IgD-negative memory B cell (primary cell): ENCODE measurements around the gene ZFP36L1. TPM values are rescaled to one million over a fixed set of nuclear protein-coding genes. Genes with fewer than 3 reads are reported as not detected.
"Not testable (repeated sequence)": the region's sequence is repeated elsewhere in the genome, so short reads cannot be mapped to it uniquely, and the experiment has no call there.

Experiments
- H3K27ac Mint-ChIP-seq, 3 donors: one replicate each; pipeline ENCODE4 v1.8.0; 2020 to 2022; ENCODE audit warnings: mild to moderate bottlenecking in 3 of 3, mixed read lengths in 3 of 3, moderate library complexity in 1 of 3
- H3K27me3 Mint-ChIP-seq: one replicate; pipeline ENCODE4 v1.8.0; 2021; ENCODE audit warnings: mixed read lengths
- H3K36me3 Mint-ChIP-seq: one replicate; pipeline ENCODE4 v1.8.0; 2020; ENCODE audit warnings: mild to moderate bottlenecking, mixed read lengths
- H3K4me1 Mint-ChIP-seq, 3 donors: one replicate each; pipeline ENCODE4 v1.8.0; 2020 to 2022; ENCODE audit warnings: mixed read lengths in 3 of 3, mild to moderate bottlenecking in 1 of 3
- H3K4me3 Mint-ChIP-seq, 4 donors: one replicate each; pipeline ENCODE4 v1.8.0; 2020 to 2022; ENCODE audit warnings: mild to moderate bottlenecking in 4 of 4, mixed read lengths in 4 of 4, moderate library complexity in 3 of 4
- H3K9me3 Mint-ChIP-seq, 3 donors: one replicate each; pipeline ENCODE4 v1.8.0; 2020 to 2021; ENCODE audit warnings: mixed read lengths in 3 of 3, mild to moderate bottlenecking in 1 of 3
- polyA plus RNA-seq: library from polyadenylated mRNA; unstranded; fragments of 300-500 nt; fragmentation: Illumina TruSeq; gene quantifications from one replicate; pipeline ENCODE4 v1.2.3, GENCODE V29; 2021

ZFP36L1 gene
- polyA plus RNA-seq, 1 donor from 2014 or later: 275 TPM

GRCh38 chr14:68777644-68778043, 15.2 kb downstream of the ZFP36L1 start:
- no peak overlapping the region for H3K27ac Mint-ChIP-seq
- no peak overlapping the region for H3K4me3 Mint-ChIP-seq
- peaks cover 3 to 23% (median 14%) of the 10 kb centered on the region in 3 donors for H3K4me1 Mint-ChIP-seq
- no peaks in the 10 kb centered on the region for H3K27me3 Mint-ChIP-seq
- H3K36me3 Mint-ChIP-seq: no peaks in the 10 kb centered on the region
- H3K9me3 Mint-ChIP-seq: peaks cover 0 to 6% (median 4%) of the 10 kb centered on the region in 3 donors

GRCh38 chr14:68775614-68776126, 17.2 kb downstream of the ZFP36L1 start:
- Mint-ChIP-seq H3K4me1 (peaks cover 0 to 12% (median 8%) of the 10 kb centered on the region in 3 donors), H3K36me3 (no peaks in the 10 kb centered on the region), H3K9me3 (peaks cover 0 to 6% (median 4%) of the 10 kb centered on the region in 3 donors), H3K4me3 (no peak overlapping the region), H3K27me3 (no peaks in the 10 kb centered on the region), H3K27ac (no peak overlapping the region)

- Mint-ChIP-seq H3K36me3 (no peaks in the 10 kb centered on the region), H3K4me3 (no peak overlapping the region), H3K4me1 (peaks cover 0 to 6% (median 6%) of the 10 kb centered on the region in 3 donors), H3K9me3 (peaks cover 0 to 6% (median 4%) of the 10 kb centered on the region in 3 donors), H3K27ac (no peak overlapping the region), H3K27me3 (no peaks in the 10 kb centered on the region)
Measured at GRCh38 chr14:68774771-68775613, 17.9 kb downstream of the ZFP36L1 start.

GRCh38 chr14:68772761-68773381, 20.0 kb downstream of the ZFP36L1 start:
- Mint-ChIP-seq H3K27ac (no peak overlapping the region), H3K4me3 (peak overlapping the region in 1 of 4 donors; percentile 33), H3K27me3 (no peaks in the 10 kb centered on the region), H3K9me3 (peaks cover 0 to 6% (median 4%) of the 10 kb centered on the region in 3 donors), H3K4me1 (peaks cover 0 to 4% (median 0%) of the 10 kb centered on the region in 3 donors), H3K36me3 (no peaks in the 10 kb centered on the region)

GRCh38 chr14:68771631-68772030, 21.2 kb downstream of the ZFP36L1 start:
- Mint-ChIP-seq H3K27me3 (no peaks in the 10 kb centered on the region), H3K4me1 (peaks cover 0 to 4% (median under 1%) of the 10 kb centered on the region in 3 donors), H3K27ac (no peak overlapping the region), H3K36me3 (peaks cover 1% of the 10 kb centered on the region), H3K4me3 (no peak overlapping the region), H3K9me3 (peaks cover 0 to 6% (median 4%) of the 10 kb centered on the region in 3 donors)

GRCh38 chr14:68770553-68771286, 22.1 kb downstream of the ZFP36L1 start:
- Mint-ChIP-seq H3K36me3 (peaks cover 1% of the 10 kb centered on the region), H3K4me3 (no peak overlapping the region), H3K27ac (no peak overlapping the region), H3K9me3 (peaks cover 0 to 4% (median 3%) of the 10 kb centered on the region in 3 donors), H3K4me1 (peaks cover 0 to 4% (median 2%) of the 10 kb centered on the region in 3 donors), H3K27me3 (no peaks in the 10 kb centered on the region)

- peaks cover 0 to 2% (median 2%) of the 10 kb centered on the region in 3 donors for H3K4me1 Mint-ChIP-seq
- no peaks in the 10 kb centered on the region for H3K9me3 Mint-ChIP-seq
- peaks cover 1% of the 10 kb centered on the region for H3K36me3 Mint-ChIP-seq
- H3K27ac Mint-ChIP-seq: no peak overlapping the region
- no peak overlapping the region for H3K4me3 Mint-ChIP-seq
- H3K27me3 Mint-ChIP-seq: no peaks in the 10 kb centered on the region
Measured at GRCh38 chr14:68770051-68770450, 22.8 kb downstream of the ZFP36L1 start.

GRCh38 chr14:68768316-68768715, 24.6 kb downstream of the ZFP36L1 start:
- H3K36me3 Mint-ChIP-seq: peaks cover 3% of the 10 kb centered on the region
- no peaks in the 10 kb centered on the region for H3K27me3 Mint-ChIP-seq
- peak overlapping the region in 1 of 4 donors; percentile 12 for H3K4me3 Mint-ChIP-seq
- H3K4me1 Mint-ChIP-seq: peaks cover 0 to 2% (median 2%) of the 10 kb centered on the region in 3 donors
- no peaks in the 10 kb centered on the region for H3K9me3 Mint-ChIP-seq
- no peak overlapping the region for H3K27ac Mint-ChIP-seq

- Mint-ChIP-seq H3K4me3 (no peak overlapping the region), H3K27ac (no peak overlapping the region), H3K9me3 (no peaks in the 10 kb centered on the region), H3K27me3 (no peaks in the 10 kb centered on the region), H3K36me3 (peaks cover 3% of the 10 kb centered on the region), H3K4me1 (peaks cover 0 to 2% (median 2%) of the 10 kb centered on the region in 3 donors)
Measured at GRCh38 chr14:68767248-68767645, 25.6 kb downstream of the ZFP36L1 start.

- Mint-ChIP-seq H3K4me1 (peaks cover 0 to 3% (median 2%) of the 10 kb centered on the region in 3 donors), H3K9me3 (no peaks in the 10 kb centered on the region), H3K27ac (no peak overlapping the region), H3K27me3 (no peaks in the 10 kb centered on the region), H3K4me3 (no peak overlapping the region), H3K36me3 (peaks cover 3% of the 10 kb centered on the region)
Measured at GRCh38 chr14:68766299-68767247, 26.3 kb downstream of the ZFP36L1 start.

- not testable (repeated sequence) for H3K27me3 Mint-ChIP-seq, H3K36me3 Mint-ChIP-seq
Measured at GRCh38 chr14:68763843-68764242, 29.0 kb downstream of the ZFP36L1 start.

GRCh38 chr14:68762953-68763764, 29.7 kb downstream of the ZFP36L1 start:
- H3K4me1 Mint-ChIP-seq: peaks cover 0 to 6% (median 3%) of the 10 kb centered on the region in 3 donors
- no peaks in the 10 kb centered on the region for H3K9me3 Mint-ChIP-seq
- H3K27ac Mint-ChIP-seq: peak overlapping the region in 1 of 3 donors; percentile 86
- no peaks in the 10 kb centered on the region for H3K27me3 Mint-ChIP-seq
- H3K36me3 Mint-ChIP-seq: peaks cover 3% of the 10 kb centered on the region
- no peak overlapping the region for H3K4me3 Mint-ChIP-seq

More at GRCh38 chr14:68763843-68764242, 29.0 kb downstream of the ZFP36L1 start:
- not testable (repeated sequence) for H3K4me3 Mint-ChIP-seq, H3K9me3 Mint-ChIP-seq, H3K4me1 Mint-ChIP-seq
- peak overlapping the region in 1 of 3 donors; percentile 86 for H3K27ac Mint-ChIP-seq

GRCh38 chr14:68761391-68761790, 31.5 kb downstream of the ZFP36L1 start:
- no peak overlapping the region for H3K27ac Mint-ChIP-seq
- peaks cover 2 to 16% (median 10%) of the 10 kb centered on the region in 3 donors for H3K4me1 Mint-ChIP-seq

More at GRCh38 chr14:68761391-68761790, 31.5 kb downstream of the ZFP36L1 start:
- H3K36me3 Mint-ChIP-seq: peaks cover 2% of the 10 kb centered on the region
- H3K27me3 Mint-ChIP-seq: no peaks in the 10 kb centered on the region
- no peak overlapping the region for H3K4me3 Mint-ChIP-seq
- no peaks in the 10 kb centered on the region for H3K9me3 Mint-ChIP-seq
